GM21360 (cell line): ENCODE measurements around the gene SBNO1.
"Not testable (repeated sequence)": the region's sequence is repeated elsewhere in the genome, so short reads cannot be mapped to it uniquely, and the experiment has no call there.

Source experiments
- ATAC-seq: cut with Tn5 transposase; IDR thresholded peaks from one replicate; pipeline ENCODE4 v1.9.1; 2021; ENCODE audit warnings: mild to moderate bottlenecking, moderate library complexity; ENCODE audit not compliant: unreplicated experiment

The SBNO1 gene

GRCh38 chr12:123389560-123390351 lies 25.1 kb upstream of the SBNO1 start:
- peak; percentile 15 for ATAC-seq

- peak; percentile 0 for ATAC-seq
These were observed 24.4 kb upstream of the SBNO1 start for GRCh38 chr12:123388951-123389559.

GRCh38 chr12:123388177-123388950 lies 23.7 kb upstream of the SBNO1 start:
- ATAC-seq, result peak; percentile 26

- no peak for ATAC-seq
These were observed 23.0 kb upstream of the SBNO1 start for GRCh38 chr12:123387508-123388176.

GRCh38 chr12:123385536-123385935 lies 20.9 kb upstream of the SBNO1 start:
- not testable (repeated sequence) for ATAC-seq

- ATAC-seq, result no peak
These were observed 20.3 kb upstream of the SBNO1 start for GRCh38 chr12:123384994-123385376.

- peak; percentile 1 for ATAC-seq
These were observed 19.8 kb upstream of the SBNO1 start for GRCh38 chr12:123384318-123384993.

GRCh38 chr12:123382684-123383083 lies 18.0 kb upstream of the SBNO1 start:
- no peak for ATAC-seq

GRCh38 chr12:123379391-123379790 lies 14.7 kb upstream of the SBNO1 start:
- no peak for ATAC-seq

GRCh38 chr12:123372415-123372814 lies 7.8 kb upstream of the SBNO1 start:
- not testable (repeated sequence) for ATAC-seq

GRCh38 chr12:123371667-123372368 lies 7.2 kb upstream of the SBNO1 start:
- ATAC-seq, result not testable (repeated sequence)

- ATAC-seq, result no peak
These were observed 4.6 kb upstream of the SBNO1 start for GRCh38 chr12:123369229-123369628.

- ATAC-seq, result not testable (repeated sequence)
These were observed 3.8 kb upstream of the SBNO1 start for GRCh38 chr12:123368431-123368830.

- ATAC-seq, result no peak
These were observed 2.9 kb upstream of the SBNO1 start for GRCh38 chr12:123367511-123367910.

- ATAC-seq, result peak; percentile 56
These were observed 624 bp upstream of the SBNO1 start for GRCh38 chr12:123365025-123365917.

GRCh38 chr12:123363740-123364531 lies 711 bp downstream of the SBNO1 start:
- peak; percentile 16 for ATAC-seq

- ATAC-seq, result no peak
These were observed 1.3 kb downstream of the SBNO1 start for GRCh38 chr12:123363390-123363739.

GRCh38 chr12:123358035-123358434 lies 6.6 kb downstream of the SBNO1 start:
- ATAC-seq, result no peak
